Retinal pigment epithelial cell (primary cell): Measurements from ENCODE around the gene HDHD3.
"Not testable (repeated sequence)": the region's sequence is repeated elsewhere in the genome, so short reads cannot be mapped to it uniquely, and the experiment has no call there.

Source experiments
- DNase-seq: peaks from one replicate; pipeline ENCODE4 v3.0.0-alpha.2; 2010; ENCODE audit warnings: low read depth
- H3K4me3 ChIP-seq: 2 replicates; pipeline ENCODE4 v1.5.1; 2011; ENCODE audit warnings: mild to moderate bottlenecking, low read length, control low read depth, moderate library complexity
- CTCF ChIP-seq: conservative IDR thresholded peaks from 2 replicates; pipeline ENCODE4 v1.5.1; 2011; ENCODE audit warnings: low read depth, low read length, control low read depth, inconsistent platforms

HDHD3 gene

GRCh38 chr9:113389451-113389850 is 12.7 kb upstream of the HDHD3 start:
- DNase-seq: no peak
- no peak overlapping the region for H3K4me3 ChIP-seq
- TF ChIP-seq CTCF: no peak

DNA sequence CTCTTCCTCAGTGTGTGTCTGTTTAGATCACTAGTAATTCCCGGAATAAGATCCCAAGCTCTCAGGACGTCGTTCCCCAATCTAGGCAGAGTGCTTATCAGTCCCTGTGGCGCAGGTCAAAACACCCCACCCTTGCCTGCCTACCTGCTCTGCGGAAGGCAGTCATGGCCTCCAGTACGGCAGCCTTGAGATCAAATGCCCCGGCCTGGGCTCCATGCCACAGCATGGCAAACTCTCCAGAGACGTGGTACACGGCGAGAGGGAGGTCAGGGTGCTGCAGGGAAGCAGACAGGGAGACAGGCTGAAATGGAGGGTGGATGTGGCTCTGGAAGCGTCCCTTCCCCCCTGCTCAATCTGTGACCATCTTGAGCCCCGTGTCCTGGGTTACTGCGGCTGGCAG is 12.0 kb upstream of the HDHD3 start:
- no peak for DNase-seq
- no peak for TF ChIP-seq CTCF
- no peak overlapping the region for H3K4me3 ChIP-seq

DNA sequence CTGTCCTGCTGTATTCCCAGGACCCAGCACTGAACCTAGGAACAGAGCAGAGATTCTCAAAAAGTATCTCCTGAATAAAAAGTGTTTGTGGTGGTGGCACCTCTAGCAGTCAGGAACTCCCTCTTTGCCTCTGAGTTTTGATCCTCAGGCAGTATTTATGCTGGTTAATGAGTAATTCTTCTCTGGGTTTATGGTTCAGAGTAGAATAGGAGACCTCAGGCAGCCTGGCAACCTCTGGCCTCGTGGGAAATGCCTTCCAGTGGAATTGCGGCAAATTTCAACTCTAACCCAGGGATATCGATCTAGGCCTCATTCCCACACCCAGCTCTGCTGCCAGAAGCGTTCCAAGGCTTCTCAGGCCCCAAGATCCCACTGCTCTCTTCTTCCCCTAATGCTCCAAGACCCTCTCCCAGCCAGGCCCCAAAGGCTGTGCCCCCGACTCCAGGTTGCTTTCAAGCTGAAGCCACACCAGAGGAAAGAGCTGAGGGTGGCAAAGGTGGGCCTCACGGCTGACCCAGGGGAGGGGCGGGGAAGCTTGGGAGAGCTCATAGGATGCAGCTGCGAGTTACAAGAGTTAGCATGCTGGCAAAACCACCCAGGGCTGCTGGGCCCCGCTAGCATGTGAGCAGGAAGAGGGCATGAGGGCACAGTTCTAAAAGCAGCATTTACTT is 10.9 kb upstream of the HDHD3 start:
- no peak for TF ChIP-seq CTCF
- no peak overlapping the region for H3K4me3 ChIP-seq
- no peak for DNase-seq

- no peak for TF ChIP-seq CTCF
- no peak overlapping the region for H3K4me3 ChIP-seq
Observed at GRCh38 chr9:113386571-113387393, 10.0 kb upstream of the HDHD3 start.

DNA sequence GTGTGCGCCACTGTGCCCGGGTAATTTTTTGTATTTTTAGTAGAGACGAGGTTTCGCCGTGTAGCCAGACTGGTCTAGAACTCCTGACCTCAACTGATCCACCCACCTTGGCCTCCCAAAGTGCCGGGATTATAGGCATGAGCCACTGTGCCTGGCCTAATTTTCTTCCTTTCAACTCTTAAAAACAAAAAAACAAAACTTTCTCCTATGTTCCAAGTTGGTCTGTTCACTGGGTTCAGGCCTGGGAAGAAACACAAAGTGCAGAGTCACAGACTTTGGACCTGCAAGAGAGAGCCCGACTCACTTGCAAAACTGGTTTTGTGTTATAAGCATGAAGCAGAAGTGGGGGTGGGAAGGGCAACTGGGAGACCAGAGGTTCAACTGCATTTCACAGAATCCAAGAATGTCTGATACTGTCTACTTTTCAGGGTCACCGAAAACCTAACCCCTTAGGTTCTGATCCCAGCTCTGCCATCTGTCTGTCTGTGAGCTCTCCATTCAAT is 5.2 kb upstream of the HDHD3 start:
- no peak for DNase-seq
- TF ChIP-seq CTCF: no peak
- no peak overlapping the region for H3K4me3 ChIP-seq

More at GRCh38 chr9:113386571-113387393, 10.0 kb upstream of the HDHD3 start:
- DNase-seq: no peak

GRCh38 chr9:113381441-113381840 is 4.7 kb upstream of the HDHD3 start:
- DNase-seq, H3K4me3 ChIP-seq: not testable (repeated sequence)

GRCh38 chr9:113380869-113381378 is 4.1 kb upstream of the HDHD3 start:
- H3K4me3 ChIP-seq: no peak overlapping the region
- no peak for TF ChIP-seq CTCF
- no peak for DNase-seq

DNA sequence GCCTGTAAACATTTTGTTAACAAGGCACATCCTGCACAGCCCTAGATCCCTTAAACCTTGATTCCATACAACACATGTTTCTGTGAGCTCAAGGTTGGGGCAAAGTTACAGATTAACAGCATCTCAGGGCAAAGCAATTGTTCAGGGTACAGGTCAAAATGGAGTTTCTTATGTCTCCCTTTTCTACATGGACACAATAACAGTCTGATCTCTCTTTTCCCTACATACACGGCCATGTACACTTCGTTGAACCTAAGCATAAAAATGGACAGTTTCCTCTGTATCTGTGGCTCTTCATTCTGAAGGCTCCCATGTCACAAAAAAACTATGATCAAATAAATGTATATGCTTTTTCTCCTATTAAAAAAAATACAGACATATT is 3.0 kb upstream of the HDHD3 start:
- not testable (repeated sequence) for DNase-seq, H3K4me3 ChIP-seq

GRCh38 chr9:113379094-113379828 is 2.5 kb upstream of the HDHD3 start:
- H3K4me3 ChIP-seq, DNase-seq: not testable (repeated sequence)
